H1 (cell line): Measurements from ENCODE around the gene CCDC185. TPM values are rescaled to one million over a fixed set of nuclear protein-coding genes. Genes with fewer than 3 reads are reported as not detected.

Experiments
- CTCF ChIA-PET: fragments of 300-600 bp; sonication (Branson Sonifier 250); formaldehyde crosslinking; loops from one replicate; lab custom pipeline; 2021; ENCODE audit not compliant: partially characterized antibody; lab: Charles Lee
- POLR2A ChIA-PET: fragments of 300-600 bp; sonication (Branson Sonifier 250); formaldehyde crosslinking; loops from one replicate; lab custom pipeline; 2021; ENCODE audit warnings: inconsistent platforms; ENCODE audit not compliant: partially characterized antibody; lab: Charles Lee
- DNase-seq, 2 experiments: peaks; one replicate each; pipeline versions ENCODE4 v3.0.0 to v3.0.0-alpha.2; 2010 to 2022; ENCODE audit warnings: low spot score in 2 of 2, low read depth in 1 of 2, mixed read lengths in 1 of 2
- FAIRE-seq: peaks from 2 replicates; lab custom pipeline; 2011; peaks lifted over from hg19 to GRCh38; lab: Jason Lieb, UNC
- H2AFZ ChIP-seq: 2 replicates; pipeline ENCODE4 v1.8.1; 2012; ENCODE audit warnings: low read length, inconsistent platforms
- H2AK5ac ChIP-seq: 2 replicates; pipeline ENCODE4 v1.6.1; 2013; ENCODE audit warnings: low read depth, low read length
- H2BK120ac ChIP-seq: replicated peaks from 2 replicates; pipeline ENCODE3; 2013; ENCODE audit warnings: low read depth, low read length, inconsistent platforms
- H2BK12ac ChIP-seq: 2 replicates; pipeline ENCODE4 v1.6.1; 2013; ENCODE audit warnings: low read depth, low read length
- H2BK15ac ChIP-seq: 2 replicates; pipeline ENCODE4 v1.6.1; 2013; ENCODE audit warnings: low read length
- H2BK20ac ChIP-seq: 2 replicates; pipeline ENCODE4 v1.6.1; 2013; ENCODE audit warnings: low read length
- H2BK5ac ChIP-seq: 2 replicates; pipeline ENCODE4 v1.6.1; 2013; ENCODE audit warnings: low read depth, low read length
- H3K14ac ChIP-seq: 2 replicates; pipeline ENCODE4 v1.6.1; 2013; ENCODE audit warnings: inconsistent platforms; ENCODE audit not compliant: insufficient read length
- H3K18ac ChIP-seq: 2 replicates; pipeline ENCODE4 v1.6.1; 2013; ENCODE audit warnings: low read length; ENCODE audit errors: extremely low read depth
- H3K23ac ChIP-seq: 2 replicates; pipeline ENCODE4 v1.6.1; 2013; ENCODE audit warnings: inconsistent platforms; ENCODE audit not compliant: insufficient read length
- H3K23me2 ChIP-seq: 2 replicates; pipeline ENCODE4 v1.6.1; 2013; ENCODE audit warnings: low read depth, low read length
- H3K27ac ChIP-seq: 2 replicates; pipeline ENCODE4 v1.6.1; 2011; ENCODE audit warnings: low read depth, low read length, inconsistent platforms
- H3K27me3 ChIP-seq, 4 experiments: replicated peaks in 1 of 4; 1 replicate in 1 of 4; 2 replicates in 3 of 4; pipeline versions ENCODE4 v1.6.1 to v1.8.1; 2011 to 2013; ENCODE audit warnings: low read length in 3 of 4, mild to moderate bottlenecking in 3 of 4, inconsistent platforms in 2 of 4, mixed read lengths in 2 of 4, moderate library complexity in 1 of 4; ENCODE audit not compliant: control insufficient read depth in 3 of 4, insufficient read depth in 3 of 4; ENCODE audit errors: extremely low read depth in 1 of 4
- H3K36me3 ChIP-seq, 4 experiments: 2 replicates each; pipeline versions ENCODE4 v1.6.1 to v1.8.1; 2011 to 2013; ENCODE audit warnings: mild to moderate bottlenecking in 4 of 4, low read length in 3 of 4, moderate library complexity in 2 of 4, control low read depth in 1 of 4, inconsistent platforms in 1 of 4; ENCODE audit not compliant: insufficient read depth in 4 of 4, control insufficient read depth in 2 of 4
- H3K4ac ChIP-seq: replicated peaks from 2 replicates; pipeline ENCODE3; 2013; ENCODE audit warnings: low read length, low read depth, mixed read lengths, inconsistent platforms; ENCODE audit not compliant: insufficient read length
- H3K4me1 ChIP-seq, 4 experiments: replicated peaks in 1 of 4; 1 replicate in 1 of 4; 2 replicates in 3 of 4; pipeline versions ENCODE4 v1.6.1 to v1.8.1; 2011 to 2013; ENCODE audit warnings: low read length in 3 of 4, inconsistent platforms in 2 of 4, mixed read lengths in 1 of 4; ENCODE audit not compliant: insufficient read depth in 4 of 4, control insufficient read depth in 3 of 4
- H3K4me2 ChIP-seq, 2 experiments: 2 replicates each; pipeline versions ENCODE4 v1.6.1 to v1.8.1; 2011 to 2013; ENCODE audit warnings: low read depth in 2 of 2, low read length in 2 of 2, control low read depth in 1 of 2, inconsistent platforms in 1 of 2, mild to moderate bottlenecking in 1 of 2; ENCODE audit not compliant: insufficient read depth in 1 of 2
- H3K4me3 ChIP-seq, 4 experiments: fragments of 200-600, 300-600 bp in 1 of 4; sonication (generic), shearing (Covaris generic), sonication (Bioruptor Twin) in 1 of 4; 2 replicates each; pipeline versions ENCODE4 v1.5.1 to v1.8.1; 2011 to 2016; ENCODE audit warnings: low read length in 4 of 4, low read depth in 3 of 4, control low read depth in 2 of 4, inconsistent platforms in 2 of 4, mild to moderate bottlenecking in 2 of 4, mixed read lengths in 1 of 4, moderate library complexity in 1 of 4; ENCODE audit not compliant: insufficient read depth in 2 of 4; ENCODE audit errors: extremely low read depth in 1 of 4
- H3K56ac ChIP-seq: replicated peaks from 2 replicates; pipeline ENCODE3; 2013; ENCODE audit warnings: low read depth, mild to moderate bottlenecking, mixed read lengths, low read length, inconsistent platforms; ENCODE audit not compliant: insufficient read length
- H3K79me1 ChIP-seq: 2 replicates; pipeline ENCODE4 v1.6.1; 2013; ENCODE audit warnings: low read depth, low read length, control low read depth
- H3K79me2 ChIP-seq, 2 experiments: 2 replicates each; pipeline versions ENCODE4 v1.6.1 to v1.8.1; 2012 to 2013; ENCODE audit warnings: low read length in 2 of 2, mild to moderate bottlenecking in 2 of 2, inconsistent platforms in 1 of 2; ENCODE audit not compliant: insufficient read depth in 2 of 2, control insufficient read depth in 1 of 2
- H3K9ac ChIP-seq, 4 experiments: replicated peaks in 1 of 4; 1 replicate in 1 of 4; 2 replicates in 3 of 4; pipeline versions ENCODE4 v1.6.1 to v1.8.1; 2011 to 2013; ENCODE audit warnings: low read depth in 3 of 4, low read length in 3 of 4, control low read depth in 2 of 4, mild to moderate bottlenecking in 2 of 4, moderate library complexity in 2 of 4, inconsistent platforms in 1 of 4; ENCODE audit errors: extremely low read depth in 1 of 4
- H3K9me3 ChIP-seq, 2 experiments: 2 replicates each; pipeline versions ENCODE4 v1.6.1 to v1.8.1; 2012 to 2013; ENCODE audit warnings: mild to moderate bottlenecking in 2 of 2, moderate library complexity in 2 of 2, control low read depth in 1 of 2, inconsistent platforms in 1 of 2, low read depth in 1 of 2, low read length in 1 of 2, mixed read lengths in 1 of 2; ENCODE audit not compliant: insufficient read depth in 2 of 2
- H4K20me1 ChIP-seq, 2 experiments: replicated peaks in 1 of 2; 2 replicates each; pipeline versions ENCODE3 to v1.8.1; 2011 to 2013; ENCODE audit warnings: inconsistent platforms in 2 of 2, low read length in 2 of 2, mild to moderate bottlenecking in 1 of 2; ENCODE audit not compliant: insufficient read depth in 2 of 2, control insufficient read depth in 1 of 2
- H4K5ac ChIP-seq: 2 replicates; pipeline ENCODE4 v1.6.1; 2013; ENCODE audit warnings: low read length, low read depth, mixed read lengths, inconsistent platforms; ENCODE audit not compliant: insufficient read length
- H4K8ac ChIP-seq: 2 replicates; pipeline ENCODE4 v1.8.0; 2013; ENCODE audit warnings: mild to moderate bottlenecking, moderate library complexity, low read length, inconsistent platforms; ENCODE audit not compliant: insufficient read depth; ENCODE audit errors: extremely low read depth
- H4K91ac ChIP-seq: replicated peaks from 2 replicates; pipeline ENCODE3; 2013; ENCODE audit warnings: low read length, mixed read lengths, inconsistent platforms; ENCODE audit not compliant: insufficient read length
- ASH2L ChIP-seq: fragments of 200-600, 300-600 bp; sonication (generic); IDR thresholded peaks from one replicate; pipeline ENCODE4 v1.7.1; 2017; ENCODE audit warnings: low read length
- CBX8 ChIP-seq: fragments of 300-800, 300-1000 bp; sonication (generic); IDR thresholded peaks from 2 replicates; pipeline ENCODE4 v1.7.1; 2016; ENCODE audit warnings: low read depth, low read length, borderline replicate concordance
- EZH2 ChIP-seq: fragments of 200-600 bp; sonication (generic); IDR thresholded peaks from 2 replicates; pipeline ENCODE4 v1.7.1; 2012; ENCODE audit warnings: low read depth, mild to moderate bottlenecking, moderate library complexity, low read length, inconsistent platforms; ENCODE audit not compliant: severe bottlenecking
- PHF8 ChIP-seq: fragments of 200-600 bp; sonication (generic); conservative IDR thresholded peaks from 2 replicates; pipeline ENCODE4 v1.7.1; 2012; ENCODE audit warnings: low read depth, mild to moderate bottlenecking, inconsistent platforms, low read length, moderate library complexity
- POLR2AphosphoS5 ChIP-seq: IDR thresholded peaks from 2 replicates; pipeline ENCODE4 v1.6.1; 2011; ENCODE audit warnings: low read depth, low read length
- RAD21 ChIP-seq, 2 experiments: IDR thresholded peaks in 1 of 2; conservative IDR thresholded peaks in 1 of 2; 2 replicates each; pipeline ENCODE4 v1.6.1; 2011; ENCODE audit warnings: low read depth in 2 of 2, low read length in 2 of 2, improper control_type of control experiment in 1 of 2, inconsistent platforms in 1 of 2, mild to moderate bottlenecking in 1 of 2, moderate library complexity in 1 of 2
- RXRA ChIP-seq: IDR thresholded peaks from 2 replicates; pipeline ENCODE4 v1.6.1; 2011; ENCODE audit warnings: low read depth, mild to moderate bottlenecking, low read length, moderate library complexity; ENCODE audit not compliant: insufficient read depth
- SP1 ChIP-seq: IDR thresholded peaks from 2 replicates; pipeline ENCODE4 v1.6.1; 2011; ENCODE audit warnings: low read depth, low read length
- SP2 ChIP-seq: IDR thresholded peaks from 2 replicates; pipeline ENCODE4 v1.6.1; 2012; ENCODE audit warnings: mild to moderate bottlenecking, low read length, inconsistent platforms
- WGBS, 2 experiments: shearing (Covaris generic) in 1 of 2; methylation state at CpG; one replicate each; pipeline versions ENCODE4 v1.1.6 to v1.1.7; 2013 to 2015; ENCODE audit warnings: low lambda C conversion rate in 2 of 2, mixed read lengths in 2 of 2, inconsistent platforms in 1 of 2, low coverage in 1 of 2, missing lambda C conversion rate in 1 of 2; ENCODE audit not compliant: insufficient replicate concordance in 2 of 2, insufficient coverage in 1 of 2, insufficient read length in 1 of 2; ENCODE audit errors: extremely low coverage in 1 of 2, missing lambda C conversion rate in 1 of 2; 5-methylcytosine and 5-hydroxymethylcytosine counted together
- polyA plus RNA-seq, 7 experiments: library from polyadenylated mRNA; depleted of rRNA in 3 of 7; stranded (reverse) in 5 of 7; unstranded in 2 of 7; fragments of >200 nt in 5 of 7; fragments of 200-250 nt in 2 of 7; gene quantifications; 1 replicate in 5 of 7; 2 replicates in 1 of 7; 4 replicates in 1 of 7; pipeline versions ENCODE4 v1.2.1 to v1.2.3, GENCODE V29; 2011 to 2013; ENCODE audit warnings: missing spikeins in 2 of 7, mixed read lengths in 2 of 7
- total RNA-seq: library from RNA; stranded (reverse); fragmentation: NEBNext Ultra II Directional; extraction: Animal tissue kit (Norgen Biotek cat#: 25700); gene quantifications from 2 replicates; pipeline ENCODE4 v1.2.1, GENCODE V29; 2021
- TF ChIP-seq, protein P1 (sequence below), 3 experiments: IDR thresholded peaks; 1 replicate in 2 of 3; 2 replicates in 1 of 3; pipeline versions ENCODE4 v1.5.1 to v1.6.1; 2011; ENCODE audit warnings: low read length in 3 of 3, mild to moderate bottlenecking in 3 of 3, inconsistent platforms in 2 of 3, low read depth in 1 of 3, moderate library complexity in 1 of 3; ENCODE audit not compliant: insufficient read depth in 1 of 3; ENCODE audit errors: control extremely low read depth in 1 of 3
- TF ChIP-seq, protein P2 (sequence below): IDR thresholded peaks from 2 replicates; pipeline ENCODE4 v1.6.1; 2011; ENCODE audit warnings: low read depth, mild to moderate bottlenecking, low read length; ENCODE audit not compliant: insufficient read depth

The CCDC185 gene
- total and polyA plus RNA-seq, 2 of the 8 experiments (the other 6 are each of a cell fraction or from before 2014, with no cell fraction given): not detected

DNA sequence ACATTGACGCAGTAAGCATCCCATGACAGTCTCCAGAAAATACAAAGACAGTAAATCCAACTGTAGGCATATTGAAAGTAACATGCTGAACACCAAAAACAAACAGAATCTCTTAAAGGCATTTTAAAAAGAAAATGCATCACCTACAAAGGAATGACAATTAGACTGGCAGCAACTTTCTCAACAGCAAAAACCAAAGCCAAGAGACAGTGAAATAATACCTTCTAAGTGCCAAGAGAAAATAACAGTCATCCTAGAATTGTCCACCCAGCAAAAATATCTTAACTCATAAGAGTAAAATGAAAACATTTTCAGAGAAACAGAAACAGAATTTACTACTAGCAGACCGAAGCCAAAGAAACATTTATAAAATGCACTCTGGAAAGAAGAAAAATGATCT is 20.0 kb downstream of the CCDC185 start:
- FAIRE-seq: no peak
- Histone ChIP-seq H4K91ac (no peak overlapping the region), H3K79me1 (no peaks in the 10 kb centered on the region), H2BK12ac (no peak overlapping the region), H3K79me2 (no peaks in the 10 kb centered on the region), H3K23me2 (no peaks in the 10 kb centered on the region), H4K8ac (no peak overlapping the region), H3K4me1 (0 out of 7 replicates have a peak, but pooled peaks cover 0 to under 1% (median 0%) of the 10 kb centered on the region in 4 experiments), H3K18ac (no peak overlapping the region), H4K20me1 (no peaks in the 10 kb centered on the region), H3K27ac (no peak overlapping the region), H3K4me3 (no peak overlapping the region), H3K27me3 (no peaks in the 10 kb centered on the region), H3K4ac (no peak overlapping the region), H3K14ac (no peak overlapping the region), H3K4me2 (no peak overlapping the region), H2BK5ac (no peak overlapping the region), H2AK5ac (no peak overlapping the region), H3K36me3 (no peaks in the 10 kb centered on the region), H3K56ac (no peak overlapping the region), H2AFZ (no peak overlapping the region), H3K23ac (no peak overlapping the region), H4K5ac (no peak overlapping the region), H2BK20ac (no peak overlapping the region), H2BK15ac (no peak overlapping the region), H3K9ac (no peak overlapping the region), H3K9me3 (no peaks in the 10 kb centered on the region), H2BK120ac (no peak overlapping the region)
- POLR2A ChIA-PET: no interaction called here
- 88% methylated on average over 2 of the region's 2 CpGs; no CpG with 5 or more reads in 1 of the 2 experiments for WGBS, 2 experiments
- DNase-seq: no peak
- CTCF ChIA-PET: no interaction called here
- TF ChIP-seq POLR2AphosphoS5 (no peak), CBX8 (no peak), EZH2 (no peak), RXRA (no peak), SP1 (no peak), RAD21 (IDR thresholded peaks at IDR 0.05 in 1 of 2, conservative IDR thresholded peaks at IDR 0.05 in 1 of 2; ENCODE audit: low read depth in 2 of 2, low read length in 2 of 2) (no peak), ASH2L (no peak), SP2 (no peak), PHF8 (no peak)
- TF ChIP-seq, protein P1, sequence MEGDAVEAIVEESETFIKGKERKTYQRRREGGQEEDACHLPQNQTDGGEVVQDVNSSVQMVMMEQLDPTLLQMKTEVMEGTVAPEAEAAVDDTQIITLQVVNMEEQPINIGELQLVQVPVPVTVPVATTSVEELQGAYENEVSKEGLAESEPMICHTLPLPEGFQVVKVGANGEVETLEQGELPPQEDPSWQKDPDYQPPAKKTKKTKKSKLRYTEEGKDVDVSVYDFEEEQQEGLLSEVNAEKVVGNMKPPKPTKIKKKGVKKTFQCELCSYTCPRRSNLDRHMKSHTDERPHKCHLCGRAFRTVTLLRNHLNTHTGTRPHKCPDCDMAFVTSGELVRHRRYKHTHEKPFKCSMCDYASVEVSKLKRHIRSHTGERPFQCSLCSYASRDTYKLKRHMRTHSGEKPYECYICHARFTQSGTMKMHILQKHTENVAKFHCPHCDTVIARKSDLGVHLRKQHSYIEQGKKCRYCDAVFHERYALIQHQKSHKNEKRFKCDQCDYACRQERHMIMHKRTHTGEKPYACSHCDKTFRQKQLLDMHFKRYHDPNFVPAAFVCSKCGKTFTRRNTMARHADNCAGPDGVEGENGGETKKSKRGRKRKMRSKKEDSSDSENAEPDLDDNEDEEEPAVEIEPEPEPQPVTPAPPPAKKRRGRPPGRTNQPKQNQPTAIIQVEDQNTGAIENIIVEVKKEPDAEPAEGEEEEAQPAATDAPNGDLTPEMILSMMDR (IDR thresholded peaks at IDR 0.05; ENCODE audit: control extremely low read depth in 1 of 3, insufficient read depth in 1 of 3, low read depth in 1 of 3, low read length in 3 of 3): no peak
- TF ChIP-seq, protein P2, sequence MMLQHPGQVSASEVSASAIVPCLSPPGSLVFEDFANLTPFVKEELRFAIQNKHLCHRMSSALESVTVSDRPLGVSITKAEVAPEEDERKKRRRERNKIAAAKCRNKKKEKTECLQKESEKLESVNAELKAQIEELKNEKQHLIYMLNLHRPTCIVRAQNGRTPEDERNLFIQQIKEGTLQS: no peak
